ENCODE measurements around the gene MGAT4A. TPM values are rescaled to one million over a fixed set of nuclear protein-coding genes. Genes with fewer than 3 reads are reported as not detected.

The MGAT4A gene
- total RNA-seq, 3 donors from 2014 or later (not counting 1 experiment from before 2014, with no cell fraction given): 91.6 to 114 (median 96.4) TPM

GRCh38 chr2:98623657-98624056 lies 107.3 kb downstream of the MGAT4A start:
- peaks cover 15% of the 10 kb centered on the region for H3K36me3 Mint-ChIP-seq
- Histone ChIP-seq H3K4me3 (ENCODE audit: low read length) (no peak overlapping the region), H3K27me3 (ENCODE audit: control insufficient read depth, insufficient read depth, low read length) (no peaks in the 10 kb centered on the region), H3K4me1 (ENCODE audit: control insufficient read depth, insufficient read depth, low read length) (peaks cover 10% of the 10 kb centered on the region), H3K27ac (ENCODE audit: low read length) (no peak overlapping the region), H3K9me3 (ENCODE audit: control insufficient read depth, insufficient read depth, low read length) (no peaks in the 10 kb centered on the region), H3K36me3 (ENCODE audit: control insufficient read depth, insufficient read depth, low read length) (peaks cover 78% of the 10 kb centered on the region)
- WGBS (ENCODE audit: insufficient coverage): 77% methylated on average over 5 of the region's 5 CpGs
- DNase-seq (no peak), ATAC-seq (peak; percentile 63 to 70 (median 63))
- peak overlapping the region; percentile 47 to 59 for H3K27ac Mint-ChIP-seq
- H3K9me3 Mint-ChIP-seq: no peaks in the 10 kb centered on the region
- peaks cover 26 to 48% of the 10 kb centered on the region in 2 donors for H3K4me1 Mint-ChIP-seq
- no peak for TF ChIP-seq CTCF (IDR thresholded peaks at IDR 0.05)
- no peaks in the 10 kb centered on the region for H3K27me3 Mint-ChIP-seq (ENCODE audit: low read depth in 2 of 2)
- no peak overlapping the region for H3K4me3 Mint-ChIP-seq
- intact Hi-C loops (cut with micrococcal nuclease): no loop called here

GRCh38 chr2:98617149-98617548 lies 113.8 kb downstream of the MGAT4A start:
- H3K4me1 Mint-ChIP-seq: peaks cover 47 to 63% of the 10 kb centered on the region in 2 donors
- Histone ChIP-seq H3K36me3 (ENCODE audit: control insufficient read depth, insufficient read depth, low read length) (peaks cover 81% of the 10 kb centered on the region), H3K27me3 (ENCODE audit: control insufficient read depth, insufficient read depth, low read length) (no peaks in the 10 kb centered on the region), H3K4me1 (ENCODE audit: control insufficient read depth, insufficient read depth, low read length) (peaks cover 8% of the 10 kb centered on the region), H3K9me3 (ENCODE audit: control insufficient read depth, insufficient read depth, low read length) (no peaks in the 10 kb centered on the region), H3K4me3 (ENCODE audit: low read length) (no peak overlapping the region), H3K27ac (ENCODE audit: low read length) (no peak overlapping the region)
- 85% methylated on average over 5 of the region's 5 CpGs for whole genome bisulfite sequencing (ENCODE audit: insufficient coverage)
- intact Hi-C loops (cut with micrococcal nuclease): no loop called here
- no peaks in the 10 kb centered on the region for H3K9me3 Mint-ChIP-seq
- H3K27ac Mint-ChIP-seq: peak overlapping the region; percentile 79 to 87
- DNase-seq (no peak), ATAC-seq (no peak)
- H3K36me3 Mint-ChIP-seq: peaks cover 32% of the 10 kb centered on the region
- TF ChIP-seq CTCF (IDR thresholded peaks at IDR 0.05): no peak
- H3K4me3 Mint-ChIP-seq: peak overlapping the region; percentile 52
- no peaks in the 10 kb centered on the region for H3K27me3 Mint-ChIP-seq (ENCODE audit: low read depth in 2 of 2)

GRCh38 chr2:98615481-98615880 lies 115.5 kb downstream of the MGAT4A start:
- Histone ChIP-seq H3K4me1 (ENCODE audit: control insufficient read depth, insufficient read depth, low read length) (peaks cover 9% of the 10 kb centered on the region), H3K9me3 (ENCODE audit: control insufficient read depth, insufficient read depth, low read length) (no peaks in the 10 kb centered on the region), H3K4me3 (ENCODE audit: low read length) (no peak overlapping the region), H3K27me3 (ENCODE audit: control insufficient read depth, insufficient read depth, low read length) (no peaks in the 10 kb centered on the region), H3K36me3 (ENCODE audit: control insufficient read depth, insufficient read depth, low read length) (peaks cover 76% of the 10 kb centered on the region), H3K27ac (ENCODE audit: low read length) (peak overlapping the region; percentile 2)
- Mint-ChIP-seq H3K4me1 (peaks cover 57 to 73% of the 10 kb centered on the region in 2 donors), H3K36me3 (peaks cover 28% of the 10 kb centered on the region), H3K4me3 (peak overlapping the region; percentile 29), H3K9me3 (no peaks in the 10 kb centered on the region), H3K27me3 (ENCODE audit: low read depth in 2 of 2) (no peaks in the 10 kb centered on the region), H3K27ac (peak overlapping the region; percentile 79 to 87)
- ATAC-seq (peak in 2 of 3 donors; percentile 21 to 48), DNase-seq (peak in 1 of 2 donors; percentile 17)
- intact Hi-C loops (cut with micrococcal nuclease): no loop called here
- WGBS (ENCODE audit: insufficient coverage): 92% methylated on average over 5 of the region's 5 CpGs
- no peak for TF ChIP-seq CTCF (IDR thresholded peaks at IDR 0.05)

Data from natural killer cell (primary cell).